Measurements from ENCODE around the gene MCCD1.

The MCCD1 gene

GRCh38 chr6:31572041-31572911, 43.5 kb downstream of the MCCD1 start, which contains the start of gene LTA:
LTA (plus strand) TSS chr6:31572289; CDS start chr6:31572743, 454 bp downstream.
- H3K4me3 ChIP-seq (ENCODE audit: low read depth, low read length), result no peak within 1 kb of the TSS
- no peak for TF ChIP-seq CTCF (IDR thresholded peaks at IDR 0.05; ENCODE audit: low read depth, low read length)
- TF ChIP-seq POLR2A (IDR thresholded peaks at IDR 0.05; ENCODE audit: extremely low read depth, insufficient read length), result no peak
- DNase-seq (ENCODE audit: low read depth), result no peak

DNA sequence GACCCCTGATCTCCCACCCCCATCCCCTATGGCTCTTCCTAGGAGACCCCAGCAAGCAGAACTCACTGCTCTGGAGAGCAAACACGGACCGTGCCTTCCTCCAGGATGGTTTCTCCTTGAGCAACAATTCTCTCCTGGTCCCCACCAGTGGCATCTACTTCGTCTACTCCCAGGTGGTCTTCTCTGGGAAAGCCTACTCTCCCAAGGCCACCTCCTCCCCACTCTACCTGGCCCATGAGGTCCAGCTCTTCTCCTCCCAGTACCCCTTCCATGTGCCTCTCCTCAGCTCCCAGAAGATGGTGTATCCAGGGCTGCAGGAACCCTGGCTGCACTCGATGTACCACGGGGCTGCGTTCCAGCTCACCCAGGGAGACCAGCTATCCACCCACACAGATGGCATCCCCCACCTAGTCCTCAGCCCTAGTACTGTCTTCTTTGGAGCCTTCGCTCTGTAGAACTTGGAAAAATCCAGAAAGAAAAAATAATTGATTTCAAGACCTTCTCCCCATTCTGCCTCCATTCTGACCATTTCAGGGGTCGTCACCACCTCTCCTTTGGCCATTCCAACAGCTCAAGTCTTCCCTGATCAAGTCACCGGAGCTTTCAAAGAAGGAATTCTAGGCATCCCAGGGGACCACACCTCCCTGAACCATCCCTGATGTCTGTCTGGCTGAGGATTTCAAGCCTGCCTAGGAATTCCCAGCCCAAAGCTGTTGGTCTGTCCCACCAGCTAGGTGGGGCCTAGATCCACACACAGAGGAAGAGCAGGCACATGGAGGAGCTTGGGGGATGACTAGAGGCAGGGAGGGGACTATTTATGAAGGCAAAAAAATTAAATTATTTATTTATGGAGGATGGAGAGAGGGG, 44.7 kb downstream of the MCCD1 start:
- no peak for TF ChIP-seq POLR2A (IDR thresholded peaks at IDR 0.05; ENCODE audit: extremely low read depth, insufficient read length)
- no peak for TF ChIP-seq CTCF (IDR thresholded peaks at IDR 0.05; ENCODE audit: low read depth, low read length)
- TF ChIP-seq, protein P1, sequence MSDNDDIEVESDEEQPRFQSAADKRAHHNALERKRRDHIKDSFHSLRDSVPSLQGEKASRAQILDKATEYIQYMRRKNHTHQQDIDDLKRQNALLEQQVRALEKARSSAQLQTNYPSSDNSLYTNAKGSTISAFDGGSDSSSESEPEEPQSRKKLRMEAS (IDR thresholded peaks at IDR 0.05; ENCODE audit: low read depth, low read length), result no peak
- no peak for TF ChIP-seq MYC (IDR thresholded peaks at IDR 0.05; ENCODE audit: low read depth, low read length)
- no peak overlapping the region for H3K4me3 ChIP-seq (ENCODE audit: low read depth, low read length)
- DNase-seq (ENCODE audit: low read depth), result no peak

DNA sequence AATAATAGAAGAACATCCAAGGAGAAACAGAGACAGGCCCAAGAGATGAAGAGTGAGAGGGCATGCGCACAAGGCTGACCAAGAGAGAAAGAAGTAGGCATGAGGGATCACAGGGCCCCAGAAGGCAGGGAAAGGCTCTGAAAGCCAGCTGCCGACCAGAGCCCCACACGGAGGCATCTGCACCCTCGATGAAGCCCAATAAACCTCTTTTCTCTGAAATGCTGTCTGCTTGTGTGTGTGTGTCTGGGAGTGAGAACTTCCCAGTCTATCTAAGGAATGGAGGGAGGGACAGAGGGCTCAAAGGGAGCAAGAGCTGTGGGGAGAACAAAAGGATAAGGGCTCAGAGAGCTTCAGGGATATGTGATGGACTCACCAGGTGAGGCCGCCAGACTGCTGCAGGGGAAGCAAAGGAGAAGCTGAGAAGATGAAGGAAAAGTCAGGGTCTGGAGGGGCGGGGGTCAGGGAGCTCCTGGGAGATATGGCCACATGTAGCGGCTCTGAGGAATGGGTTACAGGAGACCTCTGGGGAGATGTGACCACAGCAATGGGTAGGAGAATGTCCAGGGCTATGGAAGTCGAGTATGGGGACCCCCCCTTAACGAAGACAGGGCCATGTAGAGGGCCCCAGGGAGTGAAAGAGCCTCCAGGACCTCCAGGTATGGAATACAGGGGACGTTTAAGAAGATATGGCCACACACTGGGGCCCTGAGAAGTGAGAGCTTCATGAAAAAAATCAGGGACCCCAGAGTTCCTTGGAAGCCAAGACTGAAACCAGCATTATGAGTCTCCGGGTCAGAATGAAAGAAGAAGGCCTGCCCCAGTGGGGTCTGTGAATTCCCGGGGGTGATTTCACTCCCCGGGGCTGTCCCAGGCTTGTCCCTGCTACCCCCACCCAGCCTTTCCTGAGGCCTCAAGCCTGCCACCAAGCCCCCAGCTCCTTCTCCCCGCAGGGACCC, 45.6 kb downstream of the MCCD1 start:
- peak; percentile 46 for DNase-seq (ENCODE audit: low read depth)
- peak overlapping the region; percentile 98 for H3K4me3 ChIP-seq (ENCODE audit: low read depth, low read length)
- TF ChIP-seq CTCF (IDR thresholded peaks at IDR 0.05; ENCODE audit: low read depth, low read length) (peak; percentile 10), POLR2A (IDR thresholded peaks at IDR 0.05; ENCODE audit: extremely low read depth, insufficient read length) (no peak)

DNA sequence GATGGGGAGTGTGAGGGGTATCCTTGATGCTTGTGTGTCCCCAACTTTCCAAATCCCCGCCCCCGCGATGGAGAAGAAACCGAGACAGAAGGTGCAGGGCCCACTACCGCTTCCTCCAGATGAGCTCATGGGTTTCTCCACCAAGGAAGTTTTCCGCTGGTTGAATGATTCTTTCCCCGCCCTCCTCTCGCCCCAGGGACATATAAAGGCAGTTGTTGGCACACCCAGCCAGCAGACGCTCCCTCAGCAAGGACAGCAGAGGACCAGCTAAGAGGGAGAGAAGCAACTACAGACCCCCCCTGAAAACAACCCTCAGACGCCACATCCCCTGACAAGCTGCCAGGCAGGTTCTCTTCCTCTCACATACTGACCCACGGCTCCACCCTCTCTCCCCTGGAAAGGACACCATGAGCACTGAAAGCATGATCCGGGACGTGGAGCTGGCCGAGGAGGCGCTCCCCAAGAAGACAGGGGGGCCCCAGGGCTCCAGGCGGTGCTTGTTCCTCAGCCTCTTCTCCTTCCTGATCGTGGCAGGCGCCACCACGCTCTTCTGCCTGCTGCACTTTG, 46.7 kb downstream of the MCCD1 start, which contains the start of gene TNF:
TSS of gene TNF (plus strand) at position 231 of the 567 bp plus-strand sequence. CDS start at position 408, 177 bp downstream.
- DNase-seq (ENCODE audit: low read depth), result peak; percentile 96
- peak within 1 kb of the TSS; percentile 98 for H3K4me3 ChIP-seq (ENCODE audit: low read depth, low read length)

More for the DNA sequence above, 46.7 kb downstream of the MCCD1 start, which contains the start of gene TNF:
- TF ChIP-seq, protein P1 (IDR thresholded peaks at IDR 0.05; ENCODE audit: low read depth, low read length), result peak; percentile 65
- TF ChIP-seq POLR2A (IDR thresholded peaks at IDR 0.05; ENCODE audit: extremely low read depth, insufficient read length) (peak; percentile 100), CTCF (IDR thresholded peaks at IDR 0.05; ENCODE audit: low read depth, low read length) (no peak), MYC (IDR thresholded peaks at IDR 0.05; ENCODE audit: low read depth, low read length) (peak; percentile 77)

Measured in NB4 (cell line).